ENCODE results near the gene LACTBL1.
"Not testable (repeated sequence)": the region's sequence is repeated elsewhere in the genome, so short reads cannot be mapped to it uniquely, and the experiment has no call there.

The LACTBL1 gene

GRCh38 chr1:22972760-22973159 lies at the start of gene LACTBL1:
Gene LACTBL1 (minus strand): TSS chr1:22972866. CDS start chr1:22972316, 550 bp downstream.
- DNase-seq, result no peak

- no peak for DNase-seq
These were observed 49.2 kb upstream of the LACTBL1 start for GRCh38 chr1:23021834-23022233.

GRCh38 chr1:23020706-23021405 lies 48.2 kb upstream of the LACTBL1 start:
- DNase-seq, result no peak

- no peak for DNase-seq
These were observed 47.4 kb upstream of the LACTBL1 start for GRCh38 chr1:23019863-23020625.

- peak; percentile 87 for DNase-seq
These were observed 46.6 kb upstream of the LACTBL1 start, which contains the start of gene KDM1A for GRCh38 chr1:23019094-23019862. Gene KDM1A (plus strand): TSS chr1:23019468. CDS start chr1:23019597, 129 bp downstream.

- DNase-seq, result no peak
These were observed 46.0 kb upstream of the LACTBL1 start for GRCh38 chr1:23018661-23019093.

- no peak for DNase-seq
These were observed 41.0 kb upstream of the LACTBL1 start for GRCh38 chr1:23013657-23014056.

GRCh38 chr1:23010025-23010424 lies 37.4 kb upstream of the LACTBL1 start:
- DNase-seq, result not testable (repeated sequence)

- DNase-seq, result no peak
These were observed 36.2 kb upstream of the LACTBL1 start for GRCh38 chr1:23008901-23009300.

GRCh38 chr1:23007106-23007505 lies 34.4 kb upstream of the LACTBL1 start:
- DNase-seq, result no peak

- DNase-seq, result not testable (repeated sequence)
These were observed 32.1 kb upstream of the LACTBL1 start for GRCh38 chr1:23004769-23005168.

- DNase-seq, result no peak
These were observed 31.4 kb upstream of the LACTBL1 start for GRCh38 chr1:23004112-23004511.

GRCh38 chr1:23002218-23002617 lies 29.6 kb upstream of the LACTBL1 start:
- not testable (repeated sequence) for DNase-seq

- DNase-seq, result not testable (repeated sequence)
These were observed 27.5 kb upstream of the LACTBL1 start for GRCh38 chr1:23000133-23000532.

GRCh38 chr1:22997528-22997927 lies 24.9 kb upstream of the LACTBL1 start:
- DNase-seq, result not testable (repeated sequence)

GRCh38 chr1:22995774-22996173 lies 23.1 kb upstream of the LACTBL1 start:
- no peak for DNase-seq

GRCh38 chr1:22993220-22993795 lies 20.6 kb upstream of the LACTBL1 start:
- not testable (repeated sequence) for DNase-seq

- not testable (repeated sequence) for DNase-seq
These were observed 19.7 kb upstream of the LACTBL1 start for GRCh38 chr1:22992384-22992783.

GRCh38 chr1:22983944-22984343 lies 11.3 kb upstream of the LACTBL1 start:
- DNase-seq, result no peak

GRCh38 chr1:22980471-22980790 lies 7.8 kb upstream of the LACTBL1 start:
- not testable (repeated sequence) for DNase-seq

- no peak for DNase-seq
These were observed 5.6 kb upstream of the LACTBL1 start for GRCh38 chr1:22978299-22978698.

GRCh38 chr1:22976461-22977243 lies 4.0 kb upstream of the LACTBL1 start:
- peak; percentile 41 for DNase-seq
